ENCODE measurements around the gene DEGS1.

- TF ChIP-seq, protein P1, sequence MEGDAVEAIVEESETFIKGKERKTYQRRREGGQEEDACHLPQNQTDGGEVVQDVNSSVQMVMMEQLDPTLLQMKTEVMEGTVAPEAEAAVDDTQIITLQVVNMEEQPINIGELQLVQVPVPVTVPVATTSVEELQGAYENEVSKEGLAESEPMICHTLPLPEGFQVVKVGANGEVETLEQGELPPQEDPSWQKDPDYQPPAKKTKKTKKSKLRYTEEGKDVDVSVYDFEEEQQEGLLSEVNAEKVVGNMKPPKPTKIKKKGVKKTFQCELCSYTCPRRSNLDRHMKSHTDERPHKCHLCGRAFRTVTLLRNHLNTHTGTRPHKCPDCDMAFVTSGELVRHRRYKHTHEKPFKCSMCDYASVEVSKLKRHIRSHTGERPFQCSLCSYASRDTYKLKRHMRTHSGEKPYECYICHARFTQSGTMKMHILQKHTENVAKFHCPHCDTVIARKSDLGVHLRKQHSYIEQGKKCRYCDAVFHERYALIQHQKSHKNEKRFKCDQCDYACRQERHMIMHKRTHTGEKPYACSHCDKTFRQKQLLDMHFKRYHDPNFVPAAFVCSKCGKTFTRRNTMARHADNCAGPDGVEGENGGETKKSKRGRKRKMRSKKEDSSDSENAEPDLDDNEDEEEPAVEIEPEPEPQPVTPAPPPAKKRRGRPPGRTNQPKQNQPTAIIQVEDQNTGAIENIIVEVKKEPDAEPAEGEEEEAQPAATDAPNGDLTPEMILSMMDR (conservative IDR thresholded peaks at IDR 0.05) = no peak
- TF ChIP-seq EZH2 (IDR thresholded peaks at IDR 0.05; ENCODE audit: low read depth) = no peak
Observed at GRCh38 chr1:224185208-224185607, 2.2 kb downstream of the DEGS1 start.
